Measurements from ENCODE around the gene GSG1L2. TPM values are rescaled to one million over a fixed set of nuclear protein-coding genes. Genes with fewer than 3 reads are reported as not detected.

Gene GSG1L2
- polyA plus RNA-seq, 1 donor (not counting 4 experiments of a cell fraction or from before 2014, with no cell fraction given), result not detected

- dilution Hi-C loops (cut with MboI; ENCODE audit: extremely low pct_ligation_motif_present, low sequenced_read_pairs), result no loop called here
- TF ChIP-seq EZH2 (IDR thresholded peaks at IDR 0.05; ENCODE audit: low read length) (no peak), CTCF (optimal IDR thresholded peaks at IDR 0.05 in 1 of 3, IDR thresholded peaks at IDR 0.05 in 1 of 3, conservative IDR thresholded peaks at IDR 0.05 in 1 of 3; ENCODE audit: extremely low read depth in 1 of 3, insufficient read depth in 2 of 3, low read length in 3 of 3) (no peak)
- H3K27ac ChIP-seq (ENCODE audit: control insufficient read depth, insufficient read depth, low read length), result no peak overlapping the region
- H3K27me3 ChIP-seq (ENCODE audit: control insufficient read depth, extremely low read depth, insufficient read depth, low read length), result no peaks in the 10 kb centered on the region
- no peaks in the 10 kb centered on the region for H3K4me1 ChIP-seq (ENCODE audit: control insufficient read depth, extremely low read depth, insufficient read depth, low read length)
- H2AFZ ChIP-seq (ENCODE audit: control insufficient read depth, low read length), result no peak overlapping the region
- H3K79me2 ChIP-seq (ENCODE audit: control insufficient read depth, insufficient read depth, low read length), result no peaks in the 10 kb centered on the region
- peaks cover 4% of the 10 kb centered on the region for H3K9me3 ChIP-seq (ENCODE audit: control insufficient read depth, low read depth, low read length)
- no peak for DNase-seq (ENCODE audit: low read depth, low spot score)
- no peak for FAIRE-seq
- H3K4me3 ChIP-seq (ENCODE audit: control insufficient read depth in 2 of 3, extremely low read depth in 1 of 3, insufficient read depth in 2 of 3, low read depth in 1 of 3, low read length in 3 of 3), result no peak overlapping the region
- H3K36me3 ChIP-seq (ENCODE audit: control insufficient read depth in 2 of 2, extremely low read depth in 1 of 2, insufficient read depth in 2 of 2, low read length in 2 of 2), result no peaks in the 10 kb centered on the region
- H3K9ac ChIP-seq (ENCODE audit: control insufficient read depth, extremely low read depth, insufficient read depth, low read length), result no peak overlapping the region
- no peaks in the 10 kb centered on the region for H3K9me1 ChIP-seq (ENCODE audit: control insufficient read depth, extremely low read depth, insufficient read depth, low read length)
- H3K4me2 ChIP-seq (ENCODE audit: control insufficient read depth, extremely low read depth, insufficient read depth, low read depth, low read length), result no peak overlapping the region
- no peaks in the 10 kb centered on the region for H4K20me1 ChIP-seq (ENCODE audit: control insufficient read depth, extremely low read depth, insufficient read depth, low read length)
Observed at GRCh38 chr17:9818760-9819159, 3.1 kb downstream of the GSG1L2 start.

GRCh38 chr17:9817086-9817485 lies 4.8 kb downstream of the GSG1L2 start:
- no peaks in the 10 kb centered on the region for H3K79me2 ChIP-seq (ENCODE audit: control insufficient read depth, insufficient read depth, low read length)
- dilution Hi-C loops (cut with MboI; ENCODE audit: extremely low pct_ligation_motif_present, low sequenced_read_pairs), result no loop called here
- no peaks in the 10 kb centered on the region for H3K36me3 ChIP-seq (ENCODE audit: control insufficient read depth in 2 of 2, extremely low read depth in 1 of 2, insufficient read depth in 2 of 2, low read length in 2 of 2)
- no peak overlapping the region for H3K9ac ChIP-seq (ENCODE audit: control insufficient read depth, extremely low read depth, insufficient read depth, low read length)
- no peak overlapping the region for H2AFZ ChIP-seq (ENCODE audit: control insufficient read depth, low read length)
- H3K9me3 ChIP-seq (ENCODE audit: control insufficient read depth, low read depth, low read length), result peaks cover 4% of the 10 kb centered on the region
- no peaks in the 10 kb centered on the region for H3K27me3 ChIP-seq (ENCODE audit: control insufficient read depth, extremely low read depth, insufficient read depth, low read length)
- H3K4me1 ChIP-seq (ENCODE audit: control insufficient read depth, extremely low read depth, insufficient read depth, low read length), result no peaks in the 10 kb centered on the region
- no peak for FAIRE-seq
- no peaks in the 10 kb centered on the region for H3K9me1 ChIP-seq (ENCODE audit: control insufficient read depth, extremely low read depth, insufficient read depth, low read length)
- no peak for DNase-seq (ENCODE audit: low read depth, low spot score)
- H3K27ac ChIP-seq (ENCODE audit: control insufficient read depth, insufficient read depth, low read length), result no peak overlapping the region
- TF ChIP-seq EZH2 (IDR thresholded peaks at IDR 0.05; ENCODE audit: low read length), result no peak
- no peak for TF ChIP-seq CTCF (optimal IDR thresholded peaks at IDR 0.05 in 1 of 3, IDR thresholded peaks at IDR 0.05 in 1 of 3, conservative IDR thresholded peaks at IDR 0.05 in 1 of 3; ENCODE audit: extremely low read depth in 1 of 3, insufficient read depth in 2 of 3, low read length in 3 of 3)
- no peak overlapping the region for H3K4me2 ChIP-seq (ENCODE audit: control insufficient read depth, extremely low read depth, insufficient read depth, low read depth, low read length)
- no peak overlapping the region for H3K4me3 ChIP-seq (ENCODE audit: control insufficient read depth in 2 of 3, extremely low read depth in 1 of 3, insufficient read depth in 2 of 3, low read depth in 1 of 3, low read length in 3 of 3)
- no peaks in the 10 kb centered on the region for H4K20me1 ChIP-seq (ENCODE audit: control insufficient read depth, extremely low read depth, insufficient read depth, low read length)

Data from keratinocyte (primary cell).